Measurements from ENCODE around the gene EHMT1.
A peak's percentile ranks its signal among the peaks of the same experiment; 100 is the strongest.
"Not testable (repeated sequence)": the region's sequence is repeated elsewhere in the genome, so short reads cannot be mapped to it uniquely, and the experiment has no call there.

Gene EHMT1

DNA sequence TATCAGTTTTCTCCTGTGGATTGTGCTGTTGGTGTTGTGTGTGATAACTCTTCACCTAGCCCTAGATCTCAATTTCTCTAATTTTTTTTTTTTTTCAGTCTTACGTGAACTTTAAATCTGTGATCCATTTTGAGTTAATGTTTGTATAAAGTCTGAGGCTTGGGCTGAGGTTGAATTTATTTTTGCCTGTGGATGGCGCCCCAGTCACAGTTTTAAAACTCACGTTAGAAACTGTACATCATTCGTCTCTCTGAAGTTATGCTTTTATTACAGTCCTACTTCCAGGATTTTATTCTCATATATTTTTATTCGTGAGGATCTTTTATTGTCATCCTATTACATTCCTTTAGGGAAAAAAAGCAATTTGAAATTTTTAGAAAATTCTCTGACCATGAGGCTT, 103.1 kb downstream of the EHMT1 start:
- FAIRE-seq: peak; percentile 36

DNA sequence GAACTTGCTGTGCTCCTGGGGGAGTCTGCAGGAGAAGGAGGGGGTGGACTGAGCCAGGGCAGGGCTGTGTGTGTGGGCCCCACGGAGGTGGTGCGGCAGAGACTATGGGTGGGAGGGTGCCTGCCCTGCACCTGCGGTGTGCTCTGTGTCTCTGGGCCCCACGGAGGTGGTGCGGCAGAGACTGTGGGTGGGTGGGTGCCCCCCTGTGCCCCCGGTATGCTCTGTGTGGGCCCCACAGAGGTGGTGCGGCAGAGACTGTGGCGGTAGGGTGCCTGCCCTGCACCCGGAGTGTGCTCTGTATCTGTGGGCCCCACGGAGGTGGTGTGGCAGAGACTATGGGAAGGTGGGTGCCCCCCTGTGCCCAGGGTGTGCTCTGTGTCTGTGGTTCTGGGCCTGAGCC, 103.7 kb downstream of the EHMT1 start:
- FAIRE-seq: no peak

DNA sequence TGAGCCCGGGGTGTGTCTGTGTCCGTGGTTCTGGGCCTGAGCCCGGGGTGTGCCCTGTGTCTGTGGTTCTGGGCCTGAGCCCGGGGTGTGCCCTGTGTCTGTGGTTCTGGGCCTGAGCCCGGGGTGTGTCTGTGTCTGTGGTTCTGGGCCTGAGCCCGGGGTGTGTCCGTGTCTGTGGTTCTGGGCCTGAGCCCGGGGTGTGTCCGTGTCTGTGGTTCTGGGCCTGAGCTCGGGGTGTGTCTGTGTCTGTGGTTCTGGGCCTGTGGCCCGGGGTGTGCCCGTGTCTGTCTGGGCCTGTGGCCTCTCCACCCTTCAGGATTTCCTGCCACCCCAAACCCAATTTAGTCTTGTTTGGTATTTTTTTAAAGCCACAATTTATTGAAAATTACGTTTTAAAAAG, 104.6 kb downstream of the EHMT1 start:
- FAIRE-seq: not testable (repeated sequence)

DNA sequence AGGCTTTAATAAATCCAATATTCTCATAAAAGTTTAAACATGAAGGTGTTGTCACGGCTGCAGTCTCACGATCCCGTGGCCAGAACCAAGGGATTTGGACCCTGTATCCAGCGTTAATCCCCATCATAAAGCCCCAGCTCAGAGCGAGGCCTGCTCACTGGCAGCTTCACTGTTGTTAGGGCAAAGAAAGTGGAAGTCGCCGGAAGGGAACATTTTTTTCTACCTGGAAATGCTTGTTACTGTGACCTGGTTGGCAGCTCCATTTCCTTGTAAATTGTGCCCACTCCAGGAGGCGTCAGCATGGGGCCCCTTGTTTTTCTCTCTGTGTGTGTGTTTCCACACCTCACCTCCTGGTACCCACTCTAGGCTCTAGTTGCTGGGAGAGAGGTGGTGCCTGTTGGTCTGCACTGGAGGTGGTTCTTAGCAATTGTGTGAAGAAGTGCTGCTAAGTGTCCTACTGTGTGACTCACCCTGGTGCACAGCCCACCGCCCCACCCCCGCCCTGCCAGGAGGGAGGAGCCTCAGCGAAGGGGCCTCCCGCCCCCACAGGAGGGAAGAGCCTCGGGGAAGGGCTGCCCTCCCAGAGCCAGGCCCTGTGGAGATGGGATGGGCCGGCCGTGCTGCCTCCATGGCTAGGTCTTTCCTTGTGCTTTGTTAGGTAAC, 105.1 kb downstream of the EHMT1 start:
- FAIRE-seq: no peak

DNA sequence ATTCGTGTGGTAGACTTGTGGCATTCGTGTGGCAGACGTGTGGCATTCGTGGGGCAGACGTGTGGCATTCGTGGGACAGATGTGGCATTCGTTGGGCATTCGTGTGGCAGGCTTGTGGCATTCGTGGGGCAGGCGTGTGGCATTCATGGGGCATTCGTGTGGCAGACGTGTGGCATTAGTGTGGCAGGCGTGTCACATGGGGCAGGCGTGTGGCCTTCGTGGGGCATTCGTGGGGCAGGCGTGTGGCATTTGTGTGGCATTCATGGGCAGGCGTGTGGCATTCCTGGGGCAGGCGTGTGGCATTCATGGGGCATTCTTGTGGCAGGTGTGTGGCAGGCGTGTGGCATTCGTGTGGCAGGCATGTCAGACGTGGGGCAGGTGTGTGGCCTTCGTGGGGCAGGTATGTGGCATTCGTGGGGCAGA, 106.0 kb downstream of the EHMT1 start:
- no peak for FAIRE-seq

DNA sequence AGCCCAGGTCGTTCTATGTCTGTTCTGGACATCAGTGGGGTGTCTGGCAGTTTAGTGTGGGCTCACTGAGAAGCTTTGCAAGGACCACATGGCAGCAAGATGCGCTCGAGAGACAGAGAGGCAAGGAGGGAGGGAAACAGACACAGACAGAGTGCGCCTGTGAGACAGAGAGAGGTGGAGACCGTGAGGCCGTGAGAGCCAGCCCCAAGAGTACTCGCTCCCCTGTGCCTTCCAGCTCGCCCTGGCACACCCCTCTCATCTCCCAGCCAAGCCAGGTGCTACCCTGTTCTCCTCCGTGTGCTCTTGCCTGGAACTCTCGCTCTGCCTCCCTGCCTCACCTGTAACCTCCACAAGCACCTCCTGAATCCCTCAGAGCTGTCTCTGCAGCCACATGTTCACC, 106.8 kb downstream of the EHMT1 start:
- no peak for FAIRE-seq

DNA sequence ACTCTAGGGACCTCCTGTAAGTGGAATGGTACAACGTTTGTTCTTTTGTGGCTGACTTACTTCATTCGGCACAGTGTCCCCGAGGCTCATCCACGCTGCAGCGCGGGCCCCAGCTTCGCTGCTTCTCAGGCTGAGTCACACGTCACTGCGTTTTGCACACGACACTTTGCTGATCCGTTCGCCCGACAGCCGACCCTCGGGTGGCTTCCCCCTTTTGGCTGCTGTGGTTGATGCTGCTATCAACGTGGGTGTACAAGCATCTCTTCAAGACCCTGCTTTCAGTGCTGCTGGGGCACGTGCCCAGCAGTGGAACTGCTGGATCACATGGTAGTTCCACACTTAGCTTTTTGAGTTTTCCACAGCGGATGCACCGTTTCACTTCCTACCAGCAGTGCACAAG, 107.5 kb downstream of the EHMT1 start:
- FAIRE-seq: not testable (repeated sequence)

DNA sequence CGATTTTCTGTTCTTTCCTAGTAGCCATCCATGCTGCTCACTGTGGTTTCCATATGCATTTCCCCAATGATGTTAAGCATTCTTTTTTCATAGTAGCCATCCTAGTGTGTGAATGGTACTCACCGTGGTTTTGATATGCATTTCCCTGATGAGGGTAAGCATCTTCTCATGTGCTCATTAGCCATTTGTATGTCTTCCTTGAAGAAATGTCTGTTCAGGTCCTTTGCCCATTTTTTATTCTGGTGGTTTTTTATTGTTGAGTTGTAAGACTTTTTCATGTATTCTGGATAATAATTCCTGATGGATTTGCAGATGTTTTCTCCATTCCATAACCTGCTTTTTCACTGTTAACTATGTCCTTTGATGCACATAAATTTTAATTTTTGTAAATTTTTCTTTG, 108.0 kb downstream of the EHMT1 start:
- FAIRE-seq: no peak

DNA sequence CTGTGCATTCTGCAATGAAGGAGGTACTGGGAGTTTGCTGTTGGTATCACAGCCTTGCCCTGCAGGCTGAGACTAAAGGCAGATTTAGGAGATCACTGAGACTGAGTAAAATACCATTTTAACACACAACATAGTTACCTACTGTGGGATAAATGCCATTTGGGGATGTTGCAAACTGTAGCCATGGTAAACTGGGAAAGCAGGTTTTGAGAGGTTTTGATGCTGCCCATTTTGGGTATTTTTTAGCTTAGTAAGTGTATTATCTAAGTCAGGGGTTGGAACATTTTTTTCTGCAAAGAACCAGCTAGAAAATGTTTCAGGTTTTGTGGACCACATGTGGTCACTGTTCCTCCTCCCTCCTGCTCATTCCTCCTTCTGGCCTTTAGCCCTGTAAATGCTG, 108.9 kb downstream of the EHMT1 start:
- no peak for FAIRE-seq

DNA sequence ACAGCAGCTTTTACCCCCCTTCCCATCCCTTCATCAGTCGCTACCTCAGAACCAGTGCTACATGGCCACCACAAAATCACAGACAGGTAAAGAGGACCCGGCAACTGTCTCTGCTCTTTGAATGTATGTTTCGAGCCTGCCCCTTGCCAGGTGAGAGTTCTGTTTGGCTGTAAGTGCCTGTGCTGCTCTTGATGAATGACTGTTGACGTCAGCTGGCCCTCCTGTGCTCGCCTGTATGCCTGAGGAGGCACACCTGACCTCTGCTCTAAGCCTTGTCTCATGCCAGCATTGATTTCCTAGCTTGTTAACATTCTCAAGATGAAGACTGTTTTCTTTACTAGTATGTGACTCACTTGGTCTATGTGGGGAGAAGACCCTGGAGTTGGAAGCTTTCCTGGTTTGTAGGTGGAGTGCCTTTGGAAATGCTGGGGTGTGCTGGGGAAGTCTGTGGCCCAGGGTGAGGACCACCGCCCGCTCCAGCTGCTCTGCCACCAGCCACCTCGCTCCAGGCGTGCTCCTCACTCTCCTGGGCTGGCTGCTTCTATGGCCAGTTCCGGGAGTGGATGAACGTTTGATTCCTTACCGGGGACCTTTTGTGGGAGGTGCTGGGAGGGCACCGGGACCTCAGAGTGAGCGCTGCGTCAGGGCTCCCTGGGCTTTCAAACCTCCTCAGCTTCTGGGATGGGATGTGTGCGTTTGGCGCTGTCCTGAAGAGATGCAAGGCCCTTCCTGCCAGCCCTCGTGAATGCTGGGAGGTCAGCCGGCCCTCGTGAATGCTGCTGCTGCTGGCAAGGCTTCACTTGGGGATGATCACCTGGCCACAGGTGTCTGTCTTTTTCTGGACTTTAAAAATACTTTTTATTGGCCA, 109.9 kb downstream of the EHMT1 start:
- no peak for FAIRE-seq

DNA sequence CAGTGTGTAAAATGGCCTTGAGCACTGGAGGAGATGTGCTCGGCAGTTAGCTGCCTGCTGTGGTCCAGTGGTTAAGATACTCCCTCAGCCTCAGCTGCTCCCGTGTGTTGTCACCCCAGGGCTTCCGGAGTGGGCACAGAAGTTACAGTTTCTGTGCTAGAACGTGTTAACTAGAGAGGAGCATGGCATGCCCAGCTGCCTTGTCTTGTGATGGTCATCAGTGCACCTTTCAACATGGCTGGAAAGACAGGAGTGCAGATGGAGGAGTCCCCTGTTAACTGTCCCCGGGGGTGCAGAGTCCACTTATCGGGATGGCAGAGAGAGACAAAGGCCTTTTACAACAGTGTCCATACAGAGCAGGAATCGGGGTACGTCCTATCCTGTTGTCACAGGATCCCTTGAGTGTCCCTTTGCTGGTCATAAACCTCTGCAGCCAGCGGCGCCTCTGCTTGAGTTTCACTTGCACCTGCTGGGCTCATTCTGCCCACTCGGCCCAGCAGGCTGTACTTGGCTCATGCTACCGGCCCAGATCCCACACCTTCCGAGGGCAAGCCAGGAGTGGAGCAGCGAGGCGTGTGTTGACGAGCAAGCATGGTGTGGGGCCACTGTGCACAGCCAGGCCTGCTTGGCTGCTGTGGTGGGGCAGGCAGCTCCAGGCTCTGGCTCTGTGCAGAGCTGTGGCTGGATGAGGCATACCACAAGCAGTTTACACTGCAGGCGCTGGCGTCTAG, 112.6 kb downstream of the EHMT1 start:
- FAIRE-seq: no peak

DNA sequence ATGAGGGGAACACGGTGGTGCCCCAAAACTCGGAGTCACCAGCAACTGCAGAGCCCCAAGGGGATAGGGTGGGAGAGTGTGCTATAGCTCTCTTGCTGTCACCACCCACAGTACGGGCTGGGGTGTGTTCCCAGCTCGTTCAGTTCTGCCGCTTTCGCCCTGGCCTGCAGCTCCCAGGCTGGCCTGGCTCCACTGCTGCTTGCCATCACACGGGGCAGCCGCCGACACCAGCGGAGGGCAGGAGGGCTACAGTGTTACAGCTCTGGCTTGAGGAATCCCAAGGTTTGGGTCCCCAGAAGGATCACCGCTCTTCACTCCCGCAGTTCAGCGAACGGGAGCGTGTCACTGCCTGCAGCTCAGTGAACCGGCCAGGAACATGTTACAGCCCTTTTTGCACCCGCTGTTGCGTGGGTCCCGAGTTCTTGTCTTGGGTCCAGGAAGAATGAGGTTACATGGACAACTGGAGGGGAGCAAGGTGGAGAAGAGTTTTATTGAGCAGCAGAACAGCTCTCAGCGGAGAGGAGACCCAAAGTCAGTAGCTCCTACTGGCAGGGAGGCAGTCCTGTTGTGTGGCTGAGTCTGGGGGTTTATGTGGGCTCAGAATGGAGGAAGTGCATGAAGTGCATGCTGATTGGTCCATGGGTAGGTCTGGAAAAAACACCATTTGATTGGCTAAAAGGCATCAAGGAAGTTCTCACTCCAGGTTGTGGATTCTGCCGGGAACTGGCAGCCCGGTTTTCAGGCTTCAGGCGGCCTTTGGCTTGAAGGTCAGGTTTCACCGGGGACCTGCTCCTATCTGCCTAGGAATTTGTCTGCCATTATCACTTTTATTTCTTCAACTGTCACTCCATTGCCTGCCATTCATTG, 113.4 kb downstream of the EHMT1 start:
- FAIRE-seq: no peak

DNA sequence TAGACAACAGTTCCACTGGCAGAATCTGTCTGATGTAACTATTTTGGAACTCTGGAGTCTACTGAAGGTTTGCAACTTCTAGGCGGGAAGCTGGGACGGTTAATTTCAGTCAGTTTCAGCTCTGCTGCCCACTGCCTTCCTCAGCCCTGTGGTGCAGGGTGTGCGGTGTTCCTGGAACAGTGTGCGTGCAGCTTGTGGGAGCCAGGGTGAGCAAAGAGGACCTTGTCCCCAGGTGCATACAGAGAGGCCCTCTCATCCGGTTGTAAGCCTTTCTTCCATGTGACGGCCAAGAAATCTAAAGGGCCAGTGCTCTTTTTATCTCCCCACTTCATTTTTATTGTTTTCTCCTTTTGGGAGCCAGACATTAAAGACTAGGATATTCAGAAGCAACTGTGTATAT, 114.6 kb downstream of the EHMT1 start:
- no peak for FAIRE-seq

DNA sequence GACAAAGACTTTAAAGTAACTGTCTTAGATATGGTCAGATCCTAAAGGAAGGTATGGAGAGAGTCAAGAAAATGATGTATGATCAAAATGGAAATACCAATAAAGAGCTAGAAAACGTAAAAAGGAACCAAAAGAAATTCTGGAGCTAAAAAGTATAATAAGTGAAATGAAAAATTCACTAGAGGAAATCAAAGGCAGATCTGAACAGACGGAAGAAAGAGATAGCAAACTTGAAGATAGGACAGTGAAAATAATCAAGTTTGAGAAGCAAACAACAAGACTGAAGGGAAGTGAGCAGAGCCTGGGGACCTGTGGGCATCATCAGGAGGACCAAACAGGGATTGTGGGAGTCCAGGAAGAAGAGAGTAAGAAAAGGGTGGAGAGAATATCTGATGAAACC, 115.4 kb downstream of the EHMT1 start:
- no peak for FAIRE-seq

DNA sequence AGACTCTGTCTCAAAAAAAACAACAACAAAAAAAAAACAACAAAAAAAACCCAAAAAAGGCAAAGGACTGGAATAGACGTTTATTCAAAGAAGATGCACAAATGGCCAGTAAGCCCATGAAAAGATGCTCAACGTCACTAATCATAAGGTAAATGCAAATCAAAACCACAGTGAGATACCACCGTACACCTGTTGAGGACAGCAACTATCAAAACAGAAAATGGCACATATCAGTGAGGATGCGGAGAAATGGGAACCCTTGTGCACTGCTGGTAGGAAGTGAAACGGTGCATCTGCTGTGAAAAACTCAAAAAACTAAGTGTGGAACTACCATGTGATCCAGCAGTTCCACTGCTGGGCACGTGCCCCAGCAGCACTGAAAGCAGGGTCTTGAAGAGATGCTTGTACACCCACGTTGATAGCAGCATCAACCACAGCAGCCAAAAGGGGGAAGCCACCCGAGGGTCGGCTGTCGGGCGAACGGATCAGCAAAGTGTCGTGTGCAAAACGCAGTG, 119.4 kb downstream of the EHMT1 start:
- FAIRE-seq: not testable (repeated sequence)

DNA sequence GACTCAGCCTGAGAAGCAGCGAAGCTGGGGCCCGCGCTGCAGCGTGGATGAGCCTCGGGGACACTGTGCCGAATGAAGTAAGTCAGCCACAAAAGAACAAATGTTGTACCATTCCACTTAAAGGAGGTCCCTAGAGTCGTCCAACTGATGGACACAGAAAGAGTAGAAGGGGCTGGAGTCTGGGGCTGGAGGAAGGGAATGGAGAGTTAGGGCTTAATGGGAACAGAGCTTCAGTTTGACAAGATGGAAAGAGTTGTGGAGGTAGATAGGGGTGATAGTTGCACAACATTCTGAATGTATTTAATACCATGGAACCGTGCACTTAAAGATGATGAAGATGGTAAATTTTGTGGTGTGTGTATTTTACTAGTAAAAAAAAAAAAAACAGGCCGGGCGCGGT, 119.9 kb downstream of the EHMT1 start:
- no peak for FAIRE-seq

DNA sequence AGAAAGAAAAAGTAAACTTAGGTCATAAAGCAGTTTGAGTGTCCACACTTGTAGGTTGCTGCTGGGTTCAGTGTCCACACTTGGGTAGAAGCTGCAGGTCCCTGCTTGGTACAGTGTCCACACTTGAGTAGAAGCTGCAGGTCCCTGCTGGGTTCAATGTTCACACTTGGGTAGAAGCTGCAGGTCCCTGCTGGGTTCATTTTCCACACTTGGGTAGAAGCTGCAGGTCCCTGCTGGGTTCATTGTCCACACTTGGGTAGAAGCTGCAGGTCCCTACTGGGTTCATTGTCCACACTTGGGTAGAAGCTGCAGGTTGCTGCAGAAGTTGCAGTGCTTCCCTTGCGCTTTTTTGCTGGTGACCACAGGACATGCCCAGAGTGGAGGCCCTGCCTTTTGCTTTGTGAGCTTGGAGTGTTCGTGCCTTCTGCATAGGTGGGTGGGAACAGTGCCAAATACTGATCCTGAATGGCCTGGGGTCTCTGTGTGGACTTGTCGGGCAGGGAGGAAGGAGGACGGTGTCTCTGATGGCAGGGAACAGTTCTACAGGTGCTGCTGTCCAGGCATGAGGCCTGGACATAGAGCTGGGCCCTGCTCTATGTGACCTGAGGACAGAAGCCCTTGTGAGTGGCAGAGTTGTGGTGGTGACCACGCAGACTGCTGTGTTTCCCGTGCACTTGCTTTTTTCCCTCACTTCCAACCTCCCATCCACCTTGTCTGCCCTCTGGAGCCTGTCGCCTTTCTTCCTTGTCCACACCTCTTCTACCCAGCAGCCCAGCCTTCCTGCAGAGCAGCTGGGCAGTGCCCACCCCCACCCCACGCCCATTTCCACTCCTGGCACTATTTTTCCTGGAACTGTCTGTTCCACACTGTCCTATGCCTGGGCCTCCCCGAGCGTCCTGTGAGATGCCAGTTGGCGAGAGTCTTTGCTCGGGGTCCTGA, 120.8 kb downstream of the EHMT1 start:
- no peak for FAIRE-seq

DNA sequence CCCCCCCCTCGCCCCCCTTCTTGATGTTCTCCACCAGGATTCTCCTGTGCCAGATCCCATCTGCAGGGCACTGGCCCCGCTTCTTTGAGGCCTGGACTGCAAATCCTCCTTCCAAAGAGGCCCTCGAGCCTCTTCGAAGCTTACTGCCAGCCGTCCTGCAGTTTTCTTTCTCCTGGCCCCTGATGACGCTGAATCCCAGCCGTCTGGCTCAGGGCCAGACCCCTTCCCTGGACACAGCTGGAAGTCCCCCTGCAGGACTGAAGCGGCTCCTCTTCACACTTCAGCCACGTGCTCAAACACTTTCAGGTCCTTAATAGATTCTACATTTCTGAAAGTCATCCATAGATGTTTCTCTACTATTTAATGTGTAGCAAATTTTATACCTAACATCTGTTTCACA, 121.5 kb downstream of the EHMT1 start:
- FAIRE-seq: no peak

DNA sequence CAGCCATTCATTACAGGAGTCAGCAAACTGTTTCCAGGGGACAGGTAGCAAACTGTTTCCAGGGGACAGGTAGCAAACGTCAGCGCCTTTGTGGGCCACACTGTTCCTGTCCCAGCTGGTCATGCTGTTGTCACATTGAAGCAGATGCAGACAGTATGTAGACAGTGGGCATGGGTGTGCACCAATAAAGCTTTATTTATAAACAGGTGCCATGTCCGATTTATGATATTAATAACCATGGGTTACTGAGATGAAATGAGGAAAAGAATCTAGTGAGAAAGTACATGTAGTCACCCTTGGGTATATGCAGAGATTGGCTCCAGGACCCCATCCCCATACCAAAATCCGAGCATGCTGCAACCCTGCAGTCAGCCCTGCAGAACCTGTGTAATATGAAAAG, 122.5 kb downstream of the EHMT1 start:
- FAIRE-seq: no peak

DNA sequence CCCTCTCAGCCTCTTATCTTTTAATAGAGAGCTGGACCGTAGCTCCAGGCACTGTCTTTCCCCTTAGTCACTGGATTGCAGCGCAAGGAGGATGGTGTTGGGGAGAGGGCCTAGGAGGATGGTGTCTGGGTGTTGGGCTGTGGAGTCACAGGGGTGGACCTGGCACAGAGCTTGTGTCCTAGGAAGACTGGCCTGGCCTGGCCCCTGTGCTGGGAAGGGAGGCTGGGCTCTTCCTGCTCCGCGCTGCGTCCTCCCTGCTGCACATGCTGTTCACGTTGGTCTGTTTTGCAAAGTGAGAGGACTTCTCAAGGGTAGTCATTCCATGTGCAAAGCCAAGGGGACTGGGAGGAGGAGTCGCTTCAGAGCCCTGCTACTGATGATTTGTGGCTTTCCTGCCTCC, 123.9 kb downstream of the EHMT1 start:
- no peak for FAIRE-seq

DNA sequence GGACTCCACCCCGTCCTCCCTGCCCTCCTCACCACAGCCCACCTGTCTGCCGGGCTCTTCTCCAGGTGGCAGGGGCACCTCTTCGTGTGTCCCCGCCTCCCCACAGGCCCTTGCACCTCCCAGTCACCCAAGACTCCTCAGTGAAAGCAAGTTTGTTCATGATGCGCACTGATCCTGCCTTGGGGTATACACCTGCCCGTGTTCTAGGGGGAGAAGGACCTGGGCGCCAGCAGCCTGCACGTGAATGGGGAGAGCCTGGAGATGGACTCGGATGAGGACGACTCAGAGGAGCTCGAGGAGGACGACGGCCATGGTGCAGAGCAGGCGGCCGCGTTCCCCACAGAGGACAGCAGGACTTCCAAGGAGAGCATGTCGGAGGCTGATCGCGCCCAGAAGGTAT, 124.9 kb downstream of the EHMT1 start:
- FAIRE-seq: no peak
